G401.6 (cell line): Measurements from ENCODE around the gene SWSAP1.
A peak's percentile ranks its signal among the peaks of the same experiment; 100 is the strongest.

Experiments used
- FAIRE-seq: peaks from 2 replicates; lab custom pipeline; 2012; peaks lifted over from hg19 to GRCh38; lab: Jason Lieb, UNC

The SWSAP1 gene

GRCh38 chr19:11355160-11356073 lies 19.0 kb upstream of the SWSAP1 start, which contains the start of gene PLPPR2:
Gene PLPPR2, plus strand, starts transcription at chr19:11355432. Its CDS starts 2,242 bp downstream, at chr19:11357674.
- FAIRE-seq = peak; percentile 80

DNA sequence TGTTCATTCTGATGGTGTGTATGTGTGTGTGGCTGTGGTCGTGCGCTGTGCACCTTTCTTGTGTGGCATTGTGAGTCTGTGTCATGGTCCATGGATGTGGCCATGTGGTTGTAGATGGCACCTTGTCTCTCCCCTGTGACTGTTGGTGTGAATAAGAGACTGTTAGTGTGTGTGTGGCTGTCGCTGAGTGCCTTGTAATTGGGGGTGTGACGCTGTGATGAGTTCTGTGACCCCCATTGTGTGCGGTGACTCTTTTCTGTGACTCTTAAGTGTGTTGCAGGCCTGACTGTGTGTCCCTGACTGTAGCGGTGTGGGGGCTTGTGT lies 18.4 kb upstream of the SWSAP1 start:
- FAIRE-seq = no peak

DNA sequence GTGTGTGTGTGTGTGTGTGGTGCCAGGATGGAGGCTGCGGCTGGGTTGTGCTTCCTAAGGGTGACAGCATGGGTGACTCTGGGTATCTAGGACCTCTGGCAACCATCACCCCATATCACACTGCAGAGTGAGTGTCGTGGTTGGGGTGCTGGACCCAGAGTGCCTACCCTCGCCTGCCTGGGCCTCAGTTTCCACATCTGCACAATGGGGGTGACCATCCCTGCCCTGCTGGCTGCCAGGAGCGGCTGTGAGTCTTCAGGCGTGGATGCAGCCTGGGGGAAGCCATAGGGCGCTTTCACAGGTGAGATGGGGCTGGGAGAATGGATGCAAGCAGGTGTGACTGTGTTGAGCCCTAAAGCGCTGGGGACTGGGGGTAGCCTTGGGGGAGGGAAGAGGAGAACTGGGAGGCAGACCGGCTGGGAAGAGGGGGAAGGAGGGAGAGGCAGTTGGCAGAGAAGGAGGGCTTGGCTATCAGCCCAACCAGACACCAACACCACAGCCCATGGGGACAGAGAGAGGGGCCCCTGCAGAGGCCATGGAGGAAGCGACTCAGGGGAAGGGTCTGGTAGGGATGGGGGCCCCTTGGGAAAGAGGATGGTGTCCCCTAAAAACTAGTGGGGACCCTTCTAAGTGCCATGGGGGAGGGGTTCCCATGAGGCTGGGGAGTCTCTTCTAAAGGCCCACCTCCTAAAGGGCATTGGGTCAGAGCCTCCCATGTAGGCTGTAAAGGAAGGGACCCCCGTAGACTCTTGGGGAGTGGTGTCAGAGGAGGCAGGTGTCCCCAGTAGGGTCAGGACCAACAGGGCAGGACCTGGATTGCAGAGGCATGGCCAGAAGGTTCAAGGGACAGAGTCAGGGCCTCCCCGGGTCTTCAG lies 17.6 kb upstream of the SWSAP1 start:
- FAIRE-seq = no peak

- no peak for FAIRE-seq
Measured at GRCh38 chr19:11359421-11359820, 15.0 kb upstream of the SWSAP1 start.

- FAIRE-seq = no peak
Measured at GRCh38 chr19:11361037-11361770, 13.3 kb upstream of the SWSAP1 start.

GRCh38 chr19:11361771-11362731 lies 12.4 kb upstream of the SWSAP1 start:
- FAIRE-seq = no peak

GRCh38 chr19:11363881-11364280 lies 10.6 kb upstream of the SWSAP1 start:
- FAIRE-seq = no peak

GRCh38 chr19:11364296-11364904 lies 10.1 kb upstream of the SWSAP1 start:
- no peak for FAIRE-seq

- FAIRE-seq = no peak
Measured at GRCh38 chr19:11364935-11365334, 9.5 kb upstream of the SWSAP1 start.

- FAIRE-seq = no peak
Measured at GRCh38 chr19:11365557-11366117, 8.8 kb upstream of the SWSAP1 start.

- no peak for FAIRE-seq
Measured at GRCh38 chr19:11367528-11367927, 6.9 kb upstream of the SWSAP1 start.

- FAIRE-seq = no peak
Measured at GRCh38 chr19:11370744-11371143, 3.7 kb upstream of the SWSAP1 start.

DNA sequence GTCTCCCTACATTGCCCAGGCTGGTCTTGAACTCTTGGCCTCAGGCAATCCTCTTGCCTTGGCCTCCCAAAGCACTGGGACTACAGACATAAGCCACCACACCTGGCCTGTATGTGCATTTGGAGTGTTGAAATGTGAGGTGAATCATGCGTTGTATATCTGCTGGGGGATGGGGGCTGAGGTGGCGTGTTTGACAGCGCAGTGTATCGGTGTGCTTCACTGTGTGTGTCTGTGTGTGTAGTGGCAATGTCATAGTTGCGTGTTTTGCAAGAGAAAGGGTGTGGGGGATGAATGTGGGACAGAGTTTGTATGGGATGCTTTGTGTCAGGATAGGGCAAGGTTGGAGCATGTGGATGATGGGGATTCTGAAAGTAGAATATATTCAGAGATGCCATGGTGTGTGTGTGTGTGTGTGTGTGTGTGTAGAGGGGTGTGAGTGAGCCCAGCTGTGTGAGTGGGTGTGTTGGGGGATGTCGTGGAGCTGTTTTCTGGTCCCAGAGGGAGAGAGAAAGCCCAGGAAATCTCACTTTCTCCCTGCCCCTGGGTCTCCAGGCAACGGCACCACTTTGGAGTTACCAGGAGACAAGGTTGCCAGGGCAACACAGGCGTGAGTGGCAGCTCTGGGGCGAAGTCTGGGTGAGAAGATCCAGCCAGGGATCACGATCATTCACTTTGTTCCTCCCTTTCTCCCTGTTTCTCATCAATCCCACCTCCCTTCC lies 1.1 kb upstream of the SWSAP1 start:
- FAIRE-seq = no peak

- no peak for FAIRE-seq
Measured at GRCh38 chr19:11373885-11374432, 507 bp upstream of the SWSAP1 start.

DNA sequence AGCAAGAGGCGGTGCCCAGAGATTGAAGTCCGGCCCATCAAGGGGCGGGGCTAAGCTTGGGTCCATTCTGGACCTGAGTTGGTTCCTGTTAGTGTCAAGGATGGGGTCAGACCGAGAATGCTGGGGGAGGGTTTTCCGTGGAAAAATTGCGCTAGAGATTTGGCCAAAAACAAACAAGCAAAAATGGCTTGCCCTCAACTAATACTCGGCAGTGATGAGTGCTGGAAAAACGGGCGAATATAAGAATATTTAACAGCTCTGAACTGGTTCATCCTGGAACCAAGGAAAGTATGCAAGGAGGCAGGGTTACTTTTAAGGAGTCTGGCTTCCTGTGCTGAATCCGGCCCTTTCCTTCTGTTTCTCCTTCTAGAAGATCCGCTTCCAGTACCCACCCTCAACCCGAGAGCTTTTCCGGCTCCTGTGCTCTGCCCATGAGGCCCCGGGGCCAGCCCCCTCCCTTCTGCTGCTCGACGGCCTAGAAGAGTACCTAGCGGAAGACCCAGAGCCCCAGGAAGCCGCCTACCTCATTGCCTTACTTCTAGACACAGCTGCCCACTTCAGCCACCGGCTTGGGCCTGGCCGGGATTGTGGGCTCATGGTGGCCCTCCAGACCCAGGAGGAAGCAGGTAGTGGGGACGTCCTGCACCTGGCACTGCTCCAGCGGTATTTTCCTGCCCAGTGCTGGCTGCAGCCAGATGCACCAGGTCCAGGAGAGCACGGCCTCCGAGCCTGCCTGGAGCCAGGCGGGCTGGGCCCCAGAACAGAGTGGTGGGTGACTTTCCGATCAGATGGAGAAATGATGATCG lies 880 bp downstream of the SWSAP1 start:
- no peak for FAIRE-seq

DNA sequence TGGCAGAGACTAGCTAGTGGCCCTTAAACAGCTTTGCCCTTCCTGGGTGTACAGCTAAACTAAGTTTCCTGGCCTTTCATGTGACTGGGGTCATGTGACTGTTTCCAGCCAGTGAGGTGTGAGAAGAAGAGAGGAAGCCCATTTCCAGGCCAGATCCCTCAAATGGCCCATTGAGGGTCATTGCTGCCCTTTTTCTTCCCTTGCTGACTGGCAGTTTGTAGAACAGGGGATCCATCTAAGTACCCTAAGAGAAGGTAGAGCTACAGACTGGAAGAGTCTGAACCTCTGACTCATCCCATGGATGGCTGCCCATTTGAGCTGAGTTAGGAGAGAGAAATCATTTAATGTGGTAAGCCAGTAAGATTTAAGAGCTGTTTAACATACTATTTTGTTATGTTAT lies 2.8 kb downstream of the SWSAP1 start:
- FAIRE-seq = no peak

DNA sequence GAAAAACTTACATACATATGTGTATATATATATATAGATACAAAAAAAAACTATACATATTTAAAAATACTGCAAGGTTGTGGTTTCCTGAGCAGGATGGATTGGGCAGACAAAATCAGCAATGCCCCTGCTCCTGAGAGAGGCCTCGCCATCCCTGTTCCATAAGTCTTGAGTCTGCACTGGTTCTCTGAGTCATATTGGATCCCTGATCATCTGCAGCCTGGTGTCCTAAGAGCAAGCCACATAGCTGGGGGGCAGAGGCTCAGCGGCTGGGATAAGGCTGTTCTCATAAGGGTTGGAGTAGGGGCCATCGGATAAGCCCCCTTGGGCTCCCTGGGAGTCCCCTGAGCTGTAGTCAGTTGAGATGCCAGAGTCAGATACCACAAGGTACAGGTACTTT lies 3.3 kb downstream of the SWSAP1 start:
- no peak for FAIRE-seq

DNA sequence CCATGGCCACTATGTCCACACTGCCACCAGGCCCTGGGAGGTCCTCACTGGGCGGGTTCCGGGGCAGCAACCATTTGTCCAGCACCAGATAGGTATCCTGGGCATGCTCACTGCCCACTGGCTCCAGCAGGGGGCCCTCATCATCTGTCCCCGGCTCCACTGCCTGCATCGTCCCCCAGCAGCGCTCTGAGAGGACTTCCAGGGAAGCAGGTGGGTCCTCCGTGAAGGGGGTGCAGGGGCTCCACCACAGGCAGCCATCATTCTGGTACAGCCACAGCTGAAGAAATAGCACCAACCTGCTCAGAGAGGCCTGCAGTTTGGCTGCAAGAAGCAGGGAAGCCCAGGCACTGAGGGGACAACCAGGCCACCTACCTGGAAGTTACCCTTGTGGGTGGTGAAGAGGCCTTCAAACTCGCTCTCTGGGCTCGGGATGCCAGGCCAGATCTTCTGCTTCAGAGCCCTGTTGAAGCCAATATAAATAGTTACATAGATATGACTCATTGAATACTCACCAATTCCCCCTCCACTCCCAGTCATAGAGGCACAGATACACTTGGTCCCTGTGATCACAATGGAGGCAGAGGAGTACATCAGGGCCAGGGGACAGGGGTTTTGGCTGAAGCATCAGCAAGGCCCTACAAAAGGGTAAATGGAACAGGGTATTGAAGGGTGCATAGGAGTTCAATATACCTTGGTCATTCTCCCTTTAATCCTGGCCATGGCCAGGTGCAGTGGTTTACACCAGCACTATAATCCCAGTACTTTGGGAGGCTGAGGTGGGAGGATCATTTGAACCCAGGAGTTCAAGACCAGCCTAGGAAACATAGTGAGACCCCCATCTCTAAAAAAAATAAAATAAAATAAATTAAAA lies 4.1 kb downstream of the SWSAP1 start:
- FAIRE-seq = no peak
